Smooth muscle cell (in vitro differentiated cells): ENCODE results near the gene DPEP1. TPM values are rescaled to one million over a fixed set of nuclear protein-coding genes. Genes with fewer than 3 reads are reported as not detected.

Experiments used
- DNase-seq: peaks from one replicate; lab custom pipeline; 2025; ENCODE audit not compliant: unreplicated experiment; lab: John Stamatoyannopoulos, UW
- H2AFZ ChIP-seq: fragments of 200-600 bp; sonication (generic); 2 replicates; pipeline ENCODE4 v1.6.0; 2016; ENCODE audit warnings: antibody characterized with exemption, low read depth, mild to moderate bottlenecking
- H3F3A ChIP-seq: fragments of 200-600 bp; sonication (generic); 2 replicates; pipeline ENCODE4 v1.6.0; 2017; ENCODE audit warnings: antibody characterized with exemption, low read depth
- H3K27ac ChIP-seq: fragments of 200-600 bp; sonication (generic); 2 replicates; pipeline ENCODE4 v1.5.1; 2016; ENCODE audit warnings: low read depth, mild to moderate bottlenecking
- H3K27me3 ChIP-seq: fragments of 200-600 bp; sonication (generic); 2 replicates; pipeline ENCODE4 v1.6.1; 2016; ENCODE audit warnings: low read depth, mild to moderate bottlenecking
- H3K36me3 ChIP-seq: fragments of 200-600 bp; sonication (generic); 2 replicates; pipeline ENCODE4 v1.5.1; 2016; ENCODE audit warnings: low read depth
- H3K4me1 ChIP-seq: fragments of 200-600 bp; sonication (generic); 2 replicates; pipeline ENCODE4 v1.5.1; 2016; ENCODE audit warnings: low read depth
- H3K4me2 ChIP-seq: fragments of 200-600 bp; sonication (generic); 2 replicates; pipeline ENCODE4 v1.6.0; 2016; ENCODE audit warnings: mild to moderate bottlenecking
- H3K4me3 ChIP-seq: fragments of 200-600 bp; sonication (generic); 2 replicates; pipeline ENCODE4 v1.5.1; 2016; ENCODE audit warnings: mild to moderate bottlenecking
- H3K79me2 ChIP-seq: fragments of 200-600 bp; sonication (generic); 2 replicates; pipeline ENCODE4 v1.6.0; 2016; ENCODE audit warnings: low read depth, mild to moderate bottlenecking
- H3K9ac ChIP-seq: fragments of 200-600 bp; sonication (generic); 2 replicates; pipeline ENCODE4 v1.6.0; 2016; ENCODE audit warnings: low read depth
- H3K9me3 ChIP-seq: fragments of 200-600 bp; sonication (generic); replicated peaks from 2 replicates; pipeline ENCODE4 v1.5.1; 2016; ENCODE audit warnings: low read depth
- H4K20me1 ChIP-seq: fragments of 200-600 bp; sonication (generic); 2 replicates; pipeline ENCODE4 v1.6.0; 2016; ENCODE audit warnings: low read depth
- WGBS: methylation state at CpG from one replicate; pipeline ENCODE4 v1.1.7; 2016; ENCODE audit warnings: low lambda C conversion rate; 5-methylcytosine and 5-hydroxymethylcytosine counted together
- polyA plus RNA-seq: library from polyadenylated mRNA; unstranded; fragments of >200 nt; fragmentation: Nextera tagmentation; extraction: Ambion mirVana; gene quantifications from 2 replicates; pipeline ENCODE4 v1.2.1, GENCODE V29; 2016
- total RNA-seq: library from RNA; depleted of rRNA; stranded (reverse); fragments of >200 nt; gene quantifications from 2 replicates; pipeline ENCODE4 v1.2.3, GENCODE V29; 2014
- TF ChIP-seq, protein P1 (sequence below): fragments of 200-600 bp; sonication (generic); IDR thresholded peaks from 2 replicates; pipeline ENCODE4 v1.5.1; 2017; ENCODE audit warnings: borderline replicate concordance, mild to moderate bottlenecking, antibody characterized with exemption; ENCODE audit not compliant: insufficient read depth, poor library complexity, severe bottlenecking

Gene DPEP1
- total RNA-seq (not detected in 2 replicates), polyA plus RNA-seq (0.30 TPM in 1 of 2 replicates, not detected in the other)

- no peak within 1 kb of the TSS for H3K9ac ChIP-seq
- TF ChIP-seq, protein P1, sequence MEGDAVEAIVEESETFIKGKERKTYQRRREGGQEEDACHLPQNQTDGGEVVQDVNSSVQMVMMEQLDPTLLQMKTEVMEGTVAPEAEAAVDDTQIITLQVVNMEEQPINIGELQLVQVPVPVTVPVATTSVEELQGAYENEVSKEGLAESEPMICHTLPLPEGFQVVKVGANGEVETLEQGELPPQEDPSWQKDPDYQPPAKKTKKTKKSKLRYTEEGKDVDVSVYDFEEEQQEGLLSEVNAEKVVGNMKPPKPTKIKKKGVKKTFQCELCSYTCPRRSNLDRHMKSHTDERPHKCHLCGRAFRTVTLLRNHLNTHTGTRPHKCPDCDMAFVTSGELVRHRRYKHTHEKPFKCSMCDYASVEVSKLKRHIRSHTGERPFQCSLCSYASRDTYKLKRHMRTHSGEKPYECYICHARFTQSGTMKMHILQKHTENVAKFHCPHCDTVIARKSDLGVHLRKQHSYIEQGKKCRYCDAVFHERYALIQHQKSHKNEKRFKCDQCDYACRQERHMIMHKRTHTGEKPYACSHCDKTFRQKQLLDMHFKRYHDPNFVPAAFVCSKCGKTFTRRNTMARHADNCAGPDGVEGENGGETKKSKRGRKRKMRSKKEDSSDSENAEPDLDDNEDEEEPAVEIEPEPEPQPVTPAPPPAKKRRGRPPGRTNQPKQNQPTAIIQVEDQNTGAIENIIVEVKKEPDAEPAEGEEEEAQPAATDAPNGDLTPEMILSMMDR = no peak
- no peaks in the 10 kb centered on the region for H4K20me1 ChIP-seq
- no peak within 1 kb of the TSS for H3K4me3 ChIP-seq
- no peaks in the 10 kb centered on the region for H3F3A ChIP-seq
- no peak within 1 kb of the TSS for H2AFZ ChIP-seq
- H3K79me2 ChIP-seq = no peaks in the 10 kb centered on the region
- no peaks in the 10 kb centered on the region for H3K36me3 ChIP-seq
- no peak within 1 kb of the TSS for H3K27ac ChIP-seq
- H3K4me2 ChIP-seq = no peak within 1 kb of the TSS
- no peaks in the 10 kb centered on the region for H3K4me1 ChIP-seq
- no peaks in the 10 kb centered on the region for H3K27me3 ChIP-seq
- H3K9me3 ChIP-seq = no peaks in the 10 kb centered on the region
- WGBS = 89% methylated on average over 17 of the region's 19 CpGs
- DNase-seq = no peak
These were observed at the start of gene DPEP1 for GRCh38 chr16:89613231-89613953. Gene DPEP1 (plus strand): TSS chr16:89613642. CDS start chr16:89630411, 16,769 bp downstream.

GRCh38 chr16:89564476-89565255 lies 48.8 kb upstream of the DPEP1 start:
- Histone ChIP-seq H3K4me2 (no peak overlapping the region), H3K79me2 (peaks cover 27% of the 10 kb centered on the region), H4K20me1 (peaks cover 65% of the 10 kb centered on the region), H2AFZ (no peak overlapping the region), H3K36me3 (peaks cover 7% of the 10 kb centered on the region), H3K27me3 (no peaks in the 10 kb centered on the region), H3K9me3 (no peaks in the 10 kb centered on the region), H3K4me3 (no peak overlapping the region), H3K27ac (no peak overlapping the region), H3F3A (peaks cover 27% of the 10 kb centered on the region), H3K4me1 (peaks cover 25% of the 10 kb centered on the region), H3K9ac (no peak overlapping the region)
- 64% methylated on average over 22 of the region's 22 CpGs for WGBS
- DNase-seq = no peak
- TF ChIP-seq, protein P1 = no peak

DNA sequence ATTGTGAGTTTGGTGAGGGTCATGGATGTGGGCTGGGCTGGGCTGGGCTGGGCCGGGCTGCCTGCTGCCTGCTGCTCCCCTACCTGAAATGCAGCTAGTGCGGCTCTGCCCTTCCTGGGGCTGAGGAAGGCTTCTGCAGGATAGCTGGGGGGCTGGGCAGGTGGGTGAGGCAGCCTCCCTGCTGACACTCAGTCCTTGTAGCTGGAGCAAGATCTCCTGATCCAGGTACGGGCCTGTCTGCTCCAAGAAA lies 48.3 kb upstream of the DPEP1 start:
- no peak overlapping the region for H2AFZ ChIP-seq
- H3K4me3 ChIP-seq = no peak overlapping the region
- 16% methylated on average over 3 of the region's 3 CpGs for WGBS
- H3K27me3 ChIP-seq = no peaks in the 10 kb centered on the region
- H3F3A ChIP-seq = peaks cover 27% of the 10 kb centered on the region
- TF ChIP-seq, protein P1 = no peak
- peak overlapping the region; percentile 44 for H3K4me2 ChIP-seq
- H3K9me3 ChIP-seq = no peaks in the 10 kb centered on the region
- DNase-seq = no peak
- peaks cover 65% of the 10 kb centered on the region for H4K20me1 ChIP-seq
- peaks cover 27% of the 10 kb centered on the region for H3K79me2 ChIP-seq
- no peak overlapping the region for H3K27ac ChIP-seq
- peaks cover 24% of the 10 kb centered on the region for H3K4me1 ChIP-seq
- H3K9ac ChIP-seq = no peak overlapping the region
- H3K36me3 ChIP-seq = peaks cover 7% of the 10 kb centered on the region
